WERI-Rb-1 (cell line): ENCODE data around the gene PMFBP1.

Experiments used
- DNase-seq: peaks from one replicate; pipeline ENCODE4 v3.0.0-alpha.2; 2020
- H3K27ac ChIP-seq: fragments of 250-450 bp; sonication (Bioruptor Pico); 2 replicates; pipeline ENCODE4 v1.5.1; 2020; ENCODE audit warnings: mild to moderate bottlenecking, moderate library complexity
- H3K27me3 ChIP-seq: fragments of 250-450 bp; sonication (Bioruptor Pico); 2 replicates; pipeline ENCODE4 v1.5.1; 2021; ENCODE audit warnings: mild to moderate bottlenecking, low read depth, moderate library complexity; ENCODE audit not compliant: insufficient read depth, severe bottlenecking
- H3K36me3 ChIP-seq: fragments of 250-450 bp; sonication (Bioruptor Pico); 2 replicates; pipeline ENCODE4 v1.5.1; 2020; ENCODE audit warnings: mild to moderate bottlenecking, moderate library complexity
- H3K4me3 ChIP-seq: 2 replicates; pipeline ENCODE4 v1.5.1; 2011; ENCODE audit warnings: low read depth, mild to moderate bottlenecking, control low read depth, low read length
- H3K9me3 ChIP-seq: fragments of 250-450 bp; sonication (Bioruptor Pico); 2 replicates; pipeline ENCODE4 v1.5.1; 2021; ENCODE audit warnings: mild to moderate bottlenecking, moderate library complexity; ENCODE audit not compliant: severe bottlenecking
- TF ChIP-seq, protein P1 (sequence below): IDR thresholded peaks from 2 replicates; pipeline ENCODE4 v1.5.1; 2011; ENCODE audit warnings: low read depth, mild to moderate bottlenecking, control low read depth, inconsistent platforms, low read length

The PMFBP1 gene

DNA sequence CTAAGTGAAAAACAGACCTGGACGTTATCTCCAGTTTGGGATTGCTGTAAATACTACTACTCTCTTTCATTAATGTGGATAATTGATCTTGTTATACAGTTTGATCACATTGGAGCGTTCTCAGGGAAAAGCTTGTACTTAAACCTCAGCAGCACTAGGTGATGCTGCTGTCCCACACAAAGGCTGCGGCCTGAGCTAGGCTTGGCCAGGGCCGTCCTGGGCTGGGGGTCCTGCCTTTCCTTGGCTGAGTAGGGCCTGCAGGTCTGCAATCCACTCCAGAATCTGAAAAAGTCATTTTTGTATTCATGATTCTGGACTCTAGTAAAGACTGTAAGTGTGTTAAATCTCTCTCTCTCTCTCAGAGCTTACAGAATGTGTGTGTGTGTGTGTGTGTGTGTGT lies 23.7 kb upstream of the PMFBP1 start:
- Histone ChIP-seq H3K36me3 (no peaks in the 10 kb centered on the region), H3K27ac (no peak overlapping the region), H3K4me3 (no peak overlapping the region), H3K27me3 (no peaks in the 10 kb centered on the region), H3K9me3 (no peaks in the 10 kb centered on the region)
- no peak for DNase-seq
- TF ChIP-seq, protein P1, sequence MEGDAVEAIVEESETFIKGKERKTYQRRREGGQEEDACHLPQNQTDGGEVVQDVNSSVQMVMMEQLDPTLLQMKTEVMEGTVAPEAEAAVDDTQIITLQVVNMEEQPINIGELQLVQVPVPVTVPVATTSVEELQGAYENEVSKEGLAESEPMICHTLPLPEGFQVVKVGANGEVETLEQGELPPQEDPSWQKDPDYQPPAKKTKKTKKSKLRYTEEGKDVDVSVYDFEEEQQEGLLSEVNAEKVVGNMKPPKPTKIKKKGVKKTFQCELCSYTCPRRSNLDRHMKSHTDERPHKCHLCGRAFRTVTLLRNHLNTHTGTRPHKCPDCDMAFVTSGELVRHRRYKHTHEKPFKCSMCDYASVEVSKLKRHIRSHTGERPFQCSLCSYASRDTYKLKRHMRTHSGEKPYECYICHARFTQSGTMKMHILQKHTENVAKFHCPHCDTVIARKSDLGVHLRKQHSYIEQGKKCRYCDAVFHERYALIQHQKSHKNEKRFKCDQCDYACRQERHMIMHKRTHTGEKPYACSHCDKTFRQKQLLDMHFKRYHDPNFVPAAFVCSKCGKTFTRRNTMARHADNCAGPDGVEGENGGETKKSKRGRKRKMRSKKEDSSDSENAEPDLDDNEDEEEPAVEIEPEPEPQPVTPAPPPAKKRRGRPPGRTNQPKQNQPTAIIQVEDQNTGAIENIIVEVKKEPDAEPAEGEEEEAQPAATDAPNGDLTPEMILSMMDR: peak; percentile 72

DNA sequence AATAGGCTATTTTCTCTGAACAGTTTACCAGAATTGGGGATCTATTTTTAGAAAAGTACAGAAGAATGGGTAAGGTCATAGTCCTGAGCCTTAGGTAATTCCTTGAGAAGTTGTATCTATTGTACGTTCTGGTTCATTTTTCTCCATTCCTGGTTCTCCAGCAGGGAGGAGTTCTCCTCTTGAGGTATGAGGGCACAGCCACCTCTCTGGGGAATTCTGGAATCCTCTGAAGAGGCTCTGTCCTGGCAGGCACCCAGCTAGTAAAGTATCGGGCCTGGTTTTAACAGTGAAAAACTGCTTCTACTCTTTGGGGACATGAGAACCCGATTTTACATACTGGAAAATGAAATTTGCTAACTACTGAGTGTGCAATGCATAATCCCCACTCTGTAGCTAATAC lies 19.6 kb upstream of the PMFBP1 start:
- Histone ChIP-seq H3K27me3 (no peaks in the 10 kb centered on the region), H3K9me3 (no peaks in the 10 kb centered on the region), H3K4me3 (no peak overlapping the region), H3K27ac (no peak overlapping the region), H3K36me3 (no peaks in the 10 kb centered on the region)
- TF ChIP-seq, protein P1: no peak
- no peak for DNase-seq

DNA sequence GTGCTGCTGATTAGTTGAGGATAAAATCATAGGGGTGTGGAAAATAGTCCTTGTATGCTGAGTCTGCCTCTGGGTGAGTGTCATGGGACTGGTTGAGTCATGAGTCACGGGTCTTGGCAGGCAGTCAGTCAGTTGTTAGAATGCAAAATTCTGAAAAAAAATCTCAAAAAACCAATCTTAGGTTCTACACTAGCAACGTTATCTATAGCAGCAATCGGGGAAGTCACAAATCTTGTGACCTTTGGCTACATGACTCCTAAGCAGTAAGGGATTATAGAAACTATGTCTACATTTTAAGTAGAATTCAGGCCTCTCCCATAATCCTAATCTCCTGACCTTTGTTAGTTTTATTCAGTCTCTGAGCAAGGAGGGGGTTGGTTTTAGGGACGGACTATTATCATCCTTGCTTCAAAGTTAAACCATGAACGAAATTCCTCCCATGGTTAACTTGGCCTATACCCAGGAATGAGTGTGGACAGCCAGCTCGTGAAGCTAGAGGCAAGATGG lies 18.0 kb upstream of the PMFBP1 start:
- no peaks in the 10 kb centered on the region for H3K27me3 ChIP-seq
- H3K27ac ChIP-seq: no peak overlapping the region
- TF ChIP-seq, protein P1: no peak
- no peak for DNase-seq
- H3K4me3 ChIP-seq: no peak overlapping the region
- H3K9me3 ChIP-seq: no peaks in the 10 kb centered on the region
- no peaks in the 10 kb centered on the region for H3K36me3 ChIP-seq

DNA sequence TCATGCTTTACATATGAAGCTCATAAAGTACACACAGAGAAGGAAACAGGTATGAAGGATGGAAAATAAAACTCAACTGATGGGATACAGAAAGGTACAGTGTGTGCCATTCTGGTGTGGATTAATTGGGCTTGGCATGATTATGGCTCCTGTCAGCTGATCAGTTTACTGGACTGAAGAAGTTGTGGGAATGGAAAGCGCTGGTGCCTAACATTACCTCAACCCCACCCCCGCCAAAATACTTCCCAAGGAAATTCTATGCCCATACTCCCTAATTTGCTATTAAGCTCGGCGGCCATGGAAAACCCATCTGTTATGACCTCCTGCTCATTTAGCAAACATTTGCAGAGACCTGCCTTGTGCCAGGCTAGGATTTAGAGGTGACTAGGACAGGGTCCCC lies 16.6 kb upstream of the PMFBP1 start:
- TF ChIP-seq, protein P1: no peak

DNA sequence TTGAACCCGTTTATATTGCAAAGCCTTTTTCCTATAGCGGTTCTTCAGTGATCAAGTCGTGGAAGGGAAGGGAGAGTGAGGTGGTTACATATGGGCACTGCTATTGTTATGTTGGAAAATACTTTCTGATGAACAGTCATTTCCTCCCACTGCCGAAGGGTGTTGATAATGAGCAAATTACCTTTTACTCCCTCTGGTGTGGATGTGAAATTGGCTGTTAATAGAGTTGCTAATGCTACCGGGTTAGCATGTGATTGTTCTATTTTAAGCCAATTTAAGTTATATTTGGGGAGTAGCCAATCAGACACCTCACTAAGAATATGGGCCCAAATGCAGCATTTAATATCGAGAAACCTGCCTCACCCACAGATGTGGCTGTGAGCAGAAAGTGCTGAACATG lies 15.6 kb upstream of the PMFBP1 start:
- no peak for DNase-seq
- no peak overlapping the region for H3K27ac ChIP-seq
- H3K4me3 ChIP-seq: no peak overlapping the region
- no peaks in the 10 kb centered on the region for H3K27me3 ChIP-seq
- TF ChIP-seq, protein P1: no peak
- H3K9me3 ChIP-seq: no peaks in the 10 kb centered on the region
- no peaks in the 10 kb centered on the region for H3K36me3 ChIP-seq

More for the DNA sequence above, 16.6 kb upstream of the PMFBP1 start:
- DNase-seq: no peak
- H3K27ac ChIP-seq: no peak overlapping the region
- no peaks in the 10 kb centered on the region for H3K36me3 ChIP-seq
- no peak overlapping the region for H3K4me3 ChIP-seq
- H3K9me3 ChIP-seq: no peaks in the 10 kb centered on the region
- H3K27me3 ChIP-seq: no peaks in the 10 kb centered on the region

DNA sequence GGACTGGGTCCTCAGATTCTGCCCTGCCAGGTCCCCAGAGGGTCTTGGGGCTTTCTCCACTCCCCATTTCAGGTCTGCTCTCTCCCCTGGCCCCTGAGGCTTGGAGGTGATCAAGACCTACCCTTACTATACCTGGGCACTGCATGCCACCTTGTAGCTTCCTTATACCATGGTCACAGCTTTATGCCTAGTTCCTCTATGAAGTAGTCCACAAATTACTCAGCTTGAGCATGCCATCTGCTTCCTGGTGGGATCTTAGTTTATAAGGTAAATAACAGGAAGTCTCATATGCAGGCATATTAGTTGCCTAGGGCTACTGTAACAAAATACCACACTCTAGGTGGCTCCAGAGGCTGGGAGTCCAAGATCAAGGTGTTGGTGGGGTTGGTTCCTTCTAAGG lies 11.0 kb upstream of the PMFBP1 start:
- H3K36me3 ChIP-seq: no peaks in the 10 kb centered on the region
- TF ChIP-seq, protein P1: no peak
- no peak overlapping the region for H3K4me3 ChIP-seq
- no peak for DNase-seq
- H3K9me3 ChIP-seq: no peaks in the 10 kb centered on the region
- no peak overlapping the region for H3K27ac ChIP-seq
- no peaks in the 10 kb centered on the region for H3K27me3 ChIP-seq
